ENCODE measurements around the gene MBD4. TPM values are rescaled to one million over a fixed set of nuclear protein-coding genes. Genes with fewer than 3 reads are reported as not detected.

Gene MBD4
- polyA plus RNA-seq, 2 of the 4 experiments (the other 2 are of a cell fraction): 32.7 to 49.7 TPM

GRCh38 chr3:129473769-129474152 is 34.0 kb upstream of the MBD4 start (continued):
- TF ChIP-seq FOSL2 (IDR thresholded peaks at IDR 0.05) (no peak), FOSL2 (CRISPR knock-in tag; IDR thresholded peaks at IDR 0.05) (no peak), NPAS2 (CRISPR knock-in tag; IDR thresholded peaks at IDR 0.05; ENCODE audit: borderline replicate concordance) (no peak), RCOR1 (IDR thresholded peaks at IDR 0.05; ENCODE audit: low read depth, low read length) (no peak), HOXA7 (CRISPR knock-in tag; IDR thresholded peaks at IDR 0.05) (no peak), EHMT2 (IDR thresholded peaks at IDR 0.05; ENCODE audit: low read depth) (no peak), KDM5A (IDR thresholded peaks at IDR 0.05) (no peak), KDM1A (IDR thresholded peaks at IDR 0.05; ENCODE audit: low read depth) (no peak), RNF2 (IDR thresholded peaks at IDR 0.05; ENCODE audit: borderline replicate concordance, low read depth) (no peak), HOXB5 (CRISPR knock-in tag; IDR thresholded peaks at IDR 0.05) (no peak), CHD2 (IDR thresholded peaks at IDR 0.05; ENCODE audit: low read length, partially characterized antibody) (no peak)

- H3K27ac ChIP-seq: no peak overlapping the region
- POLR2A ChIA-PET: no interaction called here
- 69% methylated on average over 4 of the region's 4 CpGs for WGBS (ENCODE audit: missing lambda C conversion rate)
- FAIRE-seq: no peak
- no peak for DNase-seq (ENCODE audit: low read depth in 1 of 2, low spot score in 1 of 2)
- CTCF ChIA-PET: interaction anchor here (3.6 kb wide), 1 partner anchor 90 kb away, joined by 12 read pairs; no protein-coding TSS in a partner anchor
- H3K4me3 ChIP-seq: no peak overlapping the region
- TF ChIP-seq SREBF2 (IDR thresholded peaks at IDR 0.05) (no peak), RCOR1 (IDR thresholded peaks at IDR 0.05; ENCODE audit: low read depth, low read length) (no peak), EHMT2 (IDR thresholded peaks at IDR 0.05; ENCODE audit: low read depth) (no peak), ELK1 (IDR thresholded peaks at IDR 0.05; ENCODE audit: low read depth, low read length) (no peak), E2F6 (IDR thresholded peaks at IDR 0.05; ENCODE audit: borderline replicate concordance, low read depth) (no peak), EP300 (IDR thresholded peaks at IDR 0.05) (no peak), GATA3 (IDR thresholded peaks at IDR 0.05; ENCODE audit: borderline replicate concordance) (no peak), POLR2AphosphoS2 (conservative IDR thresholded peaks at IDR 0.05; ENCODE audit: low read length) (no peak), RARB (CRISPR knock-in tag; IDR thresholded peaks at IDR 0.05) (no peak)
- no peak for ATAC-seq
- no peaks in the 10 kb centered on the region for H3K4me1 ChIP-seq
- H3K9me3 ChIP-seq: no peaks in the 10 kb centered on the region
- no peak overlapping the region for H3K4me2 ChIP-seq
Measured at GRCh38 chr3:129473067-129473768, 33.5 kb upstream of the MBD4 start.

- Histone ChIP-seq H3K9me3 (no peaks in the 10 kb centered on the region), H3K4me1 (no peaks in the 10 kb centered on the region), H3K27ac (no peak overlapping the region), H3K4me3 (no peak overlapping the region), H3K4me2 (no peak overlapping the region)
- no peak for DNase-seq (ENCODE audit: low read depth in 1 of 2, low spot score in 1 of 2)
- no peak for FAIRE-seq
- CTCF ChIA-PET: interaction anchor here (0.5 kb wide), 1 partner anchor 426 kb away, joined by 3 read pairs; no protein-coding TSS in a partner anchor
- TF ChIP-seq HOXB13 (CRISPR knock-in tag; IDR thresholded peaks at IDR 0.05; ENCODE audit: low read depth) (no peak), ATOH8 (CRISPR knock-in tag; IDR thresholded peaks at IDR 0.05; ENCODE audit: low read depth) (no peak), USF2 (IDR thresholded peaks at IDR 0.05) (no peak), JUN (IDR thresholded peaks at IDR 0.05) (no peak), PBX3 (IDR thresholded peaks at IDR 0.05) (no peak), ESRRA (IDR thresholded peaks at IDR 0.05; ENCODE audit: borderline replicate concordance, low read length) (no peak), RNF2 (IDR thresholded peaks at IDR 0.05; ENCODE audit: borderline replicate concordance, low read depth) (no peak), TFCP2L1 (CRISPR knock-in tag; IDR thresholded peaks at IDR 0.05) (no peak), FOSB (CRISPR knock-in tag; IDR thresholded peaks at IDR 0.05) (no peak), NR3C1 (IDR thresholded peaks at IDR 0.05) (no peak), HEYL (CRISPR knock-in tag; IDR thresholded peaks at IDR 0.05) (no peak), TP53 (CRISPR knock-in tag; IDR thresholded peaks at IDR 0.05) (no peak), RARB (CRISPR knock-in tag; IDR thresholded peaks at IDR 0.05) (no peak), EP300 (IDR thresholded peaks at IDR 0.05) (no peak)
- POLR2A ChIA-PET: no interaction called here
- no peak for ATAC-seq
- 83% methylated on average over 2 of the region's 2 CpGs for WGBS (ENCODE audit: missing lambda C conversion rate)
Measured at GRCh38 chr3:129470861-129471260, 31.1 kb upstream of the MBD4 start.

Measured in A549 (cell line).